GM06990 (cell line): ENCODE results near the gene VPS26A.

ENCODE experiments used
- DNase-seq: peaks from one replicate; pipeline ENCODE4 v3.0.0-alpha.2; 2011; ENCODE audit not compliant: insufficient read length; ENCODE audit errors: extremely low read depth
- H3K27me3 ChIP-seq: replicated peaks from 2 replicates; pipeline ENCODE4 v1.6.0; 2011; ENCODE audit warnings: low read length; ENCODE audit not compliant: control insufficient read depth, insufficient read depth
- H3K36me3 ChIP-seq: 2 replicates; pipeline ENCODE4 v1.5.1; 2011; ENCODE audit warnings: low read length; ENCODE audit not compliant: control insufficient read depth, insufficient read depth
- H3K4me3 ChIP-seq: replicated peaks from 2 replicates; pipeline ENCODE4 v1.5.1; 2011; ENCODE audit warnings: low read depth, mild to moderate bottlenecking, control low read depth, low read length
- TF ChIP-seq, protein P1 (sequence below): IDR thresholded peaks from 2 replicates; pipeline ENCODE4 v1.5.1; 2011; ENCODE audit warnings: low read length, control low read depth, mild to moderate bottlenecking, inconsistent platforms; ENCODE audit not compliant: insufficient read depth, poor library complexity, severe bottlenecking

Gene VPS26A

GRCh38 chr10:69217119-69217754 is 93.3 kb downstream of the VPS26A start:
- Histone ChIP-seq H3K36me3 (no peaks in the 10 kb centered on the region), H3K4me3 (no peak overlapping the region), H3K27me3 (no peaks in the 10 kb centered on the region; the same call in 1 of the 2 replicates)
- no peak for DNase-seq
- TF ChIP-seq, protein P1, sequence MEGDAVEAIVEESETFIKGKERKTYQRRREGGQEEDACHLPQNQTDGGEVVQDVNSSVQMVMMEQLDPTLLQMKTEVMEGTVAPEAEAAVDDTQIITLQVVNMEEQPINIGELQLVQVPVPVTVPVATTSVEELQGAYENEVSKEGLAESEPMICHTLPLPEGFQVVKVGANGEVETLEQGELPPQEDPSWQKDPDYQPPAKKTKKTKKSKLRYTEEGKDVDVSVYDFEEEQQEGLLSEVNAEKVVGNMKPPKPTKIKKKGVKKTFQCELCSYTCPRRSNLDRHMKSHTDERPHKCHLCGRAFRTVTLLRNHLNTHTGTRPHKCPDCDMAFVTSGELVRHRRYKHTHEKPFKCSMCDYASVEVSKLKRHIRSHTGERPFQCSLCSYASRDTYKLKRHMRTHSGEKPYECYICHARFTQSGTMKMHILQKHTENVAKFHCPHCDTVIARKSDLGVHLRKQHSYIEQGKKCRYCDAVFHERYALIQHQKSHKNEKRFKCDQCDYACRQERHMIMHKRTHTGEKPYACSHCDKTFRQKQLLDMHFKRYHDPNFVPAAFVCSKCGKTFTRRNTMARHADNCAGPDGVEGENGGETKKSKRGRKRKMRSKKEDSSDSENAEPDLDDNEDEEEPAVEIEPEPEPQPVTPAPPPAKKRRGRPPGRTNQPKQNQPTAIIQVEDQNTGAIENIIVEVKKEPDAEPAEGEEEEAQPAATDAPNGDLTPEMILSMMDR = no peak

DNA sequence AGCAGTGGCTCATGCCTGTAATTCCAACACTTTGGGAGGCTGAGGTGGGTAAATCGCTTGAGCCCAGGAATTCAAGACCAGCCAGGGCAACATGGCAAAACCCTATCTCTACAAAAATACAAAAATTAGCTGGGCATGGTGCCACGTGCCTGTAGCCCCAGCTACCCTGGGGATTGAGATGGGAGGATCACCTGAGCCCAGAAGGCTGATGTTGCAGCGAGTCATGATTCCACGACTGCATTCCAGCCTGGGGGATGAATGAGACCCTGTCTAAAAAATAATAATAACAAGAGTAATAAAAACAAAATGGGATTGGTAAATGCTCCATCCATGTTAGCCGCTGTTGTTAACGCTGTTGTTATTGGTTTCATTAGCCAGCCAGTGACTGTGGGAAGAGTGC is 94.9 kb downstream of the VPS26A start:
- Histone ChIP-seq H3K36me3 (no peaks in the 10 kb centered on the region), H3K27me3 (no peaks in the 10 kb centered on the region; the same call in 1 of the 2 replicates), H3K4me3 (no peak overlapping the region)
- TF ChIP-seq, protein P1 = no peak
- no peak for DNase-seq

DNA sequence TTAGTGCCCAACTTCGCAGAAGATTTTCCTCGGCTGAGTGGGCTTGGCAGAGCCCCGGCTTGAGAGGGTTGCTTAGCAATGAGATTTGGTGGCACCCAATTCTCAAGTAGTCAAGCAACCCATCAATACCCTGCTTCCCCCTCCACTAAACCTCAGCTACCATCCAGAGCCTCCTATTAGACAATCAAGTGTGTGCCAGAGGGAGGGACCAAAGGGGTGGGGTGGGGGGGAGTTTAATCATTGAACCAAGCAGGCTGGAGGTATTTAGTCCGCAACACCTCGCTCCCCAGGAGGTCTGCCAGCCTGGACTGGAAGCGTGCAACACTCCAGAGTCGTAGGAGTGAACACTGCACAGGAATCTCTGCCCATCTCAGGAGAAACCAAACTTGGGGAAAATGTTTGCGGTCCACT is 96.1 kb downstream of the VPS26A start, which contains the start of gene HKDC1:
HKDC1 (plus strand) TSS at position 292 of the 411 bp plus-strand sequence; CDS start at position 396, 104 bp downstream.
- TF ChIP-seq, protein P1 = no peak
- DNase-seq = no peak
- Histone ChIP-seq H3K4me3 (no peak within 1 kb of the TSS), H3K27me3 (no peaks in the 10 kb centered on the region; the same call in 1 of the 2 replicates), H3K36me3 (no peaks in the 10 kb centered on the region)

GRCh38 chr10:69220507-69220906 is 96.5 kb downstream of the VPS26A start:
- no peaks in the 10 kb centered on the region for H3K36me3 ChIP-seq
- TF ChIP-seq, protein P1 = no peak
- DNase-seq = no peak

More at GRCh38 chr10:69220507-69220906, 96.5 kb downstream of the VPS26A start:
- H3K27me3 ChIP-seq = no peaks in the 10 kb centered on the region; the same call in 1 of the 2 replicates
- no peak overlapping the region for H3K4me3 ChIP-seq
